ENCODE data around the gene MED16.
"Not testable (repeated sequence)": the region's sequence is repeated elsewhere in the genome, so short reads cannot be mapped to it uniquely, and the experiment has no call there.

The MED16 gene

DNA sequence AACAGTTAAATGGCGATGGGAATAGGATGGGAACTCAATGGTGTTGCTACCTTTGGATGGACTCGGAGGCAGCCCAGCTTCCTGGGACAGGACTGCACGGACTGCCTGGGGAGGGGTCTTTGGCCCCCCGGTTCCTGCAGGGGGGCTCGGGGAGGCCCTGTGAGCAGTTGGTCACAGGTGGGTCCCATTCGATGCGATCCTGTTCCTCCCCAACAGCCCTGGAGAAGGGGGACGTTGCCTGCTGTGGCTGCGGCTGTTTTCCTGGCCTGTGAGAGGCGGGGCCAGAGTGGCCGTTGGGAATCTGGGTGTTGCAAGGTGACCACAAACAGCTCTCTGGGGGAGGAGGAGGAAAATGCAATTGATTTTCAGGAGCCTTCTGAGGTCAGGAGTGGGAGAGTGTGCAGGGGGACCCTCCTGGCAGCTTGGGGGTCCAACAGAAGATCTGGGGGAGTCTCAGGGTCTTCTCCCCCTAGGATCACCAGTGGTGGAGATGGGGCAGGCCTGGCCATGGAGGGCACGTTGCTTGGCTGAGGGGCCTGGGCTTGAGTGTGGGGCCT, 69.3 kb downstream of the MED16 start:
- no peak for DNase-seq

- DNase-seq: no peak
Observed at GRCh38 chr19:821825-822503, 71.0 kb downstream of the MED16 start, which contains the start of gene PLPPR3. Gene PLPPR3 (minus strand): TSS chr19:821955. CDS start chr19:821559, 396 bp downstream.

DNA sequence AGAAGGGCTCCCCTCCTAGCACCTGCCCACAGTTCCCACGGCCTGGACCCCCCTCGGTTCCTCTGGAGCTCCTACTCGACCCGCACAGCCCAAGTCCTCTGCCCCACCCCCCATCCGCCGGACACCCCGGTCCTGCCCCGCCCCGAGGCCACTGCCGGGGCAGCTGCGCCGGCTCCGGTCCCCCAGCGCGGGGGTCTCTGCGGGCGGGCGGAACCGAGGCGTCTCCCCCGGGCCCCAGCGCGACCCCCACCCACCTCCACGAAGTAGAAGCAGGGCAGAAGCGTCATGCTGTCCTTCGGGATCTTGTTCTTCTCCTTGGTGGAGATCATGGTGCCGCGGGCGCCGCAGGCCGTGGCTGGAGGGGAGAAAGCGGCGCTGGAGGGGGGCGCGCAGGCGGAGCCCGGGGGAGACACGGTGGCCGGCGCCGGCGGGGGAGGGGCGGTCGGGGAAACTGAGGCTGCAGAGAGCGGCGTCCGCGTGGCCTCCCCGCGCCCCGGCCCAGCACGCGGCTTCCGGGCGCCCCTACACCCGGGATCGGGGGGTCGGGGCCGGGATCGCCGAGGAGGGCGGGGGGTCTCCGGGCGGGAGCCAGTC, 71.7 kb downstream of the MED16 start:
- no peak for DNase-seq

GRCh38 chr19:820212-820611, 72.8 kb downstream of the MED16 start:
- not testable (repeated sequence) for DNase-seq
